Progenitor cell of endocrine pancreas (in vitro differentiated cells): ENCODE results near the gene IKZF4. TPM values are rescaled to one million over a fixed set of nuclear protein-coding genes. Genes with fewer than 3 reads are reported as not detected.

Experiments
- DNase-seq: peaks from one replicate; pipeline ENCODE4 v3.0.0; 2021; ENCODE audit warnings: low spot score; ENCODE audit not compliant: unreplicated experiment
- H3K27ac Mint-ChIP-seq: 2 replicates; pipeline ENCODE4 v1.8.0; 2021; ENCODE audit warnings: mild to moderate bottlenecking, moderate library complexity, mixed read lengths
- H3K27me3 Mint-ChIP-seq: 2 replicates; pipeline ENCODE4 v1.8.0; 2021; ENCODE audit warnings: mixed read lengths
- H3K36me3 Mint-ChIP-seq: 2 replicates; pipeline ENCODE4 v1.8.0; 2022; ENCODE audit warnings: mixed read lengths; ENCODE audit not compliant: insufficient read depth
- H3K4me1 Mint-ChIP-seq: 2 replicates; pipeline ENCODE4 v1.8.0; 2021; ENCODE audit warnings: low read depth, mixed read lengths
- H3K4me3 Mint-ChIP-seq: 2 replicates; pipeline ENCODE4 v1.8.0; 2021; ENCODE audit warnings: low read depth, mild to moderate bottlenecking, moderate library complexity, mixed read lengths
- H3K9me3 Mint-ChIP-seq: 2 replicates; pipeline ENCODE4 v1.8.0; 2021; ENCODE audit warnings: low read depth, mixed read lengths
- long read RNA-seq: library from polyadenylated mRNA; unstranded; transcript quantifications from one replicate; pipeline ENCODE4 v2.0.0, GENCODE V29; 2020
- total RNA-seq: library from RNA; stranded (reverse); gene quantifications from 2 replicates; pipeline ENCODE4 v1.2.1, GENCODE V29; 2021
- TF ChIP-seq, protein P1 (sequence below): fragments of 200-600 bp; sonication (generic); IDR thresholded peaks from one replicate; pipeline ENCODE4 v1.5.0; 2021; ENCODE audit warnings: antibody characterized with exemption, mild to moderate bottlenecking; ENCODE audit not compliant: unreplicated experiment

The IKZF4 gene
- 20.6 and 21.0 TPM in 2 replicates for total RNA-seq
- long read RNA-seq, partial matches to known transcripts = 0 of 4 reads
- long read RNA-seq, other reads (novel, unspliced or antisense) = 4 of 4 reads

DNA sequence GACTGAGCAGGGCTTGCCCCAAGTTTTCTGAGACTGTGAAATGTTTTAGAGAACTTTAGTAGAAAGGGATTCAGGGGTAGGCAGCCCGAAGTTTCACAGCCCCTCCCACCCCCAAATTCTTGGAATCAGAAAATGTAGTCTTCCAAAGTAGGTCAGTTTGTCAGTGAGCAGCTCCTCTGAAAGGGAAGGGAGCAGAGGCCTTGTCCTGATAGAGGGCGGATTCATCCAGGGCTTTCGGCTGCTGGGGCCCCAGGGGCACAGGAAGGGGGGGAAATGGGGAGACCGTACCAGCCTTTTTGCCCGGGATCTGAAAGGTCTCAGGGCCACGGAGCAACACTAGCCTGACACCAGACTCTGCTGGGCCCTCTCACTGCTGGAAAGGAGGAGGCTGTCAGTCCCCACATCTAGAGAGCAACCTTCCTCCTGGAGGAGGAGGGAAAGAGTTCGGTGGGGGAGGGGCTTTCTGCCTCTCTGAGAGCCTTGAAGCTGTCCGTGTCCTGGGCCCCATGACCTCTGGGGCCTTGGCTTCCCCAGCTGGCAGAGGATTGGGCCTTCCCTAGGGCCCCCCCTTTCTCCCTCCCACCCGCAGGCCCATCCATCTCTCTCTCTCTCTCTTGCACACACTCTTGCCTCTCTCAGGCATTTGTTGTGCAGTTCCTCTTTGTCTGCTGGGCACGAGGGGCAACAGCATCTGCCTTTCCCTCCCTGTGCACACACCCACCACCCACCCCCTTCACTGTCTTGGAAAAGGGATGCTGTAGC is at the start of gene IKZF4:
TSS of gene IKZF4 (plus strand) at position 621 of the 762 bp plus-strand sequence. CDS start 451 bp downstream, outside the sequence.
- Mint-ChIP-seq H3K9me3 (no peaks in the 10 kb centered on the region), H3K27me3 (no peaks in the 10 kb centered on the region), H3K36me3 (peaks cover 7% of the 10 kb centered on the region), H3K27ac (peak within 1 kb of the TSS; percentile 99), H3K4me3 (peak within 1 kb of the TSS; percentile 85), H3K4me1 (peaks cover 24% of the 10 kb centered on the region)
- DNase-seq = peak; percentile 42
- TF ChIP-seq, protein P1, sequence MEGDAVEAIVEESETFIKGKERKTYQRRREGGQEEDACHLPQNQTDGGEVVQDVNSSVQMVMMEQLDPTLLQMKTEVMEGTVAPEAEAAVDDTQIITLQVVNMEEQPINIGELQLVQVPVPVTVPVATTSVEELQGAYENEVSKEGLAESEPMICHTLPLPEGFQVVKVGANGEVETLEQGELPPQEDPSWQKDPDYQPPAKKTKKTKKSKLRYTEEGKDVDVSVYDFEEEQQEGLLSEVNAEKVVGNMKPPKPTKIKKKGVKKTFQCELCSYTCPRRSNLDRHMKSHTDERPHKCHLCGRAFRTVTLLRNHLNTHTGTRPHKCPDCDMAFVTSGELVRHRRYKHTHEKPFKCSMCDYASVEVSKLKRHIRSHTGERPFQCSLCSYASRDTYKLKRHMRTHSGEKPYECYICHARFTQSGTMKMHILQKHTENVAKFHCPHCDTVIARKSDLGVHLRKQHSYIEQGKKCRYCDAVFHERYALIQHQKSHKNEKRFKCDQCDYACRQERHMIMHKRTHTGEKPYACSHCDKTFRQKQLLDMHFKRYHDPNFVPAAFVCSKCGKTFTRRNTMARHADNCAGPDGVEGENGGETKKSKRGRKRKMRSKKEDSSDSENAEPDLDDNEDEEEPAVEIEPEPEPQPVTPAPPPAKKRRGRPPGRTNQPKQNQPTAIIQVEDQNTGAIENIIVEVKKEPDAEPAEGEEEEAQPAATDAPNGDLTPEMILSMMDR = no peak

DNA sequence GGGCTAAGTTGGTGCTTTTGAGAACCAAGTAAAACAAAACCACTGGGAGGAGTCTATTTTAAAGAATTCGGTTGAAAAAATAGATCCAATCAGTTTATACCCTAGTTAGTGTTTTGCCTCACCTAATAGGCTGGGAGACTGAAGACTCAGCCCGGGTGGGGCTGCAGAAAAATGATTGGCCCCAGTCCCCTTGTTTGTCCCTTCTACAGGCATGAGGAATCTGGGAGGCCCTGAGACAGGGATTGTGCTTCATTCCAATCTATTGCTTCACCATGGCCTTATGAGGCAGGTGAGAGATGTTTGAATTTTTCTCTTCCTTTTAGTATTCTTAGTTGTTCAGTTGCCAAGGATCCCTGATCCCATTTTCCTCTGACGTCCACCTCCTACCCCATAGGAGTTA is 48.8 kb upstream of the IKZF4 start:
- DNase-seq = no peak
- TF ChIP-seq, protein P1 = no peak
- H3K36me3 Mint-ChIP-seq = peaks cover 5% of the 10 kb centered on the region
- H3K4me1 Mint-ChIP-seq = peaks cover 17% of the 10 kb centered on the region
- peak overlapping the region; percentile 16 for H3K4me3 Mint-ChIP-seq
- H3K27me3 Mint-ChIP-seq = no peaks in the 10 kb centered on the region
- H3K27ac Mint-ChIP-seq = no peak overlapping the region
- no peaks in the 10 kb centered on the region for H3K9me3 Mint-ChIP-seq

DNA sequence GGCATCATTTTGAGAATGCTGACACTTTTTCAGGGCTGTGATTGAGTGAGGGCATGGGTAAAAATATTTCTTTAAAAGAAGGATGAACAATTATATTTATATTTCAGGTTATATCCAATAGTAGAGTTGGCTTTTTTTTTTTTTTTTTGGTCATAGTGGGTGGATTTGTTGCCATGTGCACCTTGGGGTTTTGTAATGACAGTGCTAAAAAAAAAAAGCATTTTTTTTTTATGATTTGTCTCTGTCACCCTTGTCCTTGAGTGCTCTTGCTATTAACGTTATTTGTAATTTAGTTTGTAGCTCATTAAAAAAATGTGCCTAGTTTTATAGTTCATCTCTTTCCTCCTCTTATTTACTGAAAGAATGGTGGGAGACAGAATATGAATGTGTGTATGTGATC is 48.4 kb upstream of the IKZF4 start:
- peaks cover 15% of the 10 kb centered on the region for H3K4me1 Mint-ChIP-seq
- H3K27me3 Mint-ChIP-seq = no peaks in the 10 kb centered on the region
- H3K4me3 Mint-ChIP-seq = peak overlapping the region; percentile 16
- H3K27ac Mint-ChIP-seq = no peak overlapping the region
- H3K9me3 Mint-ChIP-seq = no peaks in the 10 kb centered on the region
- TF ChIP-seq, protein P1 = no peak
- H3K36me3 Mint-ChIP-seq = peaks cover 5% of the 10 kb centered on the region
- DNase-seq = no peak

DNA sequence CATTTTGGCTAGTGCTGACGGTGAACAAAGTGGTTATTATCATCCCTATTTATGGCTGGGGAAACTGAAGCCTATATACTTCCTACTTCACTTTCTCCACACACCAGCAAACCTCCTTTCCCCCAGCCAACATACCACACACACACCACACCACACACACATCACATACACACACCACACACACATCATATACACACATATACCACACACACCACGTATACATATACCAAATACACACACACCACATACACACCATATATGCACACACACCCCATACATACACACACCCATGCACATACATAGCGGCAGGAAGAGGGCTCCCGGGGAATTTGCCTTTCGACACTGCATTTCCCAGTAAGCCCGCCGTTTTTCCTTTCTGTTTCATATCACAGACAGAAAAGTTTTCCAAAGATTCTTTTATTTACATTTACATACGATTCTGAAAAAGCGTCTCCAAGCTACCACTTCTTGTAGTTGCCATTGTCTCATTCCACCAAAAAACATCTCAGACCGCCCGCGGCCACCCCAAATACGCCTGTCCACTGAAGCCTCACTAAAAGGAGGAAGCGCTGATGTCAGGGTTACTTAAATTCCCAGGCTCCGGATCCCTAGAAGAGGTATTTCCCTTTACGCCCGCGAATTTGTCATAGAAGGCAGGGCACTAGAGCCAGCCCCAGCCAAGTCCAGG is 47.8 kb upstream of the IKZF4 start:
- Mint-ChIP-seq H3K9me3 (no peaks in the 10 kb centered on the region), H3K36me3 (peaks cover 8% of the 10 kb centered on the region), H3K27ac (no peak overlapping the region), H3K4me3 (no peak overlapping the region), H3K27me3 (no peaks in the 10 kb centered on the region), H3K4me1 (peaks cover 9% of the 10 kb centered on the region)
- TF ChIP-seq, protein P1 = no peak
- no peak for DNase-seq

DNA sequence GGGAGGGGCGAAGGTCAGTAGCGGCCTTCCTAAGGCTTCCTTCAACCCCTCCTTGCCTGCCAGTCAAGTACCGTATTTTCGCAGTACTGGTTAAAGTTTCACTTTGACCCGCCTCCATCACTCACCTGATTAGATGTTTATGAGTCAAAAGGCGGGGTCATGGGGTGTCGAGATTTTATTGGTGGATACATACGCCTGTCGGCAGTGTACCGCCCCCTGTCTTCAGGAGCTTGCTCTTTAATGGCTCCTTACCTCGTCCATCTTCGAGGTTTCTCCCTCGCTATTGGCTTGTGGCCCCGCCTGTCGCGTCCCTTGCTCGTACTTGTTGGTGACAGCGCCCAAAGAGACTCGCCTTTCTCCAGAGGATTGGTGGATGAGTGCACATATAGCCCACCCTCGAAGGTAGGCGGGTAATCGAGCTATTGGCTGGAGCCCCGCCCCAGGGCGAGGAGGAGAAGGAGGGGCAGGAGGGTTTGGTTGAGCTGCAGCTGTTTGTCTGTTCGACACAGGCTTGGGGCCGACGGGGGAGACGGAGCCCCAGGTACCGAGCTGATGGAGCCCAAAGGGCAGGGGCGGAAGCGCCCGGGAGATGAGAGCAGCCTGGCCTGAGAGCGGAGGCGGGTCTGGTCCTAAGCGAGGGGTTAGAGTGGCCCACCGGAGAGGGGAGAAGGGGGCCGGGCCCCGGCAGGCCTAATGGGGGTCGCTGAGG is 47.1 kb upstream of the IKZF4 start, which contains the start of gene RAB5B:
TSS of gene RAB5B (plus strand) at position 480 of the 709 bp plus-strand sequence. CDS start 12,883 bp downstream, outside the sequence.
- H3K4me3 Mint-ChIP-seq = no peak within 1 kb of the TSS
- peaks cover 3% of the 10 kb centered on the region for H3K4me1 Mint-ChIP-seq
- H3K36me3 Mint-ChIP-seq = peaks cover 11% of the 10 kb centered on the region
- H3K27ac Mint-ChIP-seq = no peak within 1 kb of the TSS
- DNase-seq = peak; percentile 95
- no peaks in the 10 kb centered on the region for H3K9me3 Mint-ChIP-seq
- TF ChIP-seq, protein P1 = no peak
- no peaks in the 10 kb centered on the region for H3K27me3 Mint-ChIP-seq
